GM12801 (cell line): ENCODE measurements around the gene PPP2R5C.

ENCODE experiments used
- TF ChIP-seq, protein P1 (sequence below): IDR thresholded peaks from one replicate; pipeline ENCODE4 v1.5.1; 2011; ENCODE audit warnings: control low read depth; ENCODE audit not compliant: insufficient read length; ENCODE audit errors: extremely low read depth

PPP2R5C gene

DNA sequence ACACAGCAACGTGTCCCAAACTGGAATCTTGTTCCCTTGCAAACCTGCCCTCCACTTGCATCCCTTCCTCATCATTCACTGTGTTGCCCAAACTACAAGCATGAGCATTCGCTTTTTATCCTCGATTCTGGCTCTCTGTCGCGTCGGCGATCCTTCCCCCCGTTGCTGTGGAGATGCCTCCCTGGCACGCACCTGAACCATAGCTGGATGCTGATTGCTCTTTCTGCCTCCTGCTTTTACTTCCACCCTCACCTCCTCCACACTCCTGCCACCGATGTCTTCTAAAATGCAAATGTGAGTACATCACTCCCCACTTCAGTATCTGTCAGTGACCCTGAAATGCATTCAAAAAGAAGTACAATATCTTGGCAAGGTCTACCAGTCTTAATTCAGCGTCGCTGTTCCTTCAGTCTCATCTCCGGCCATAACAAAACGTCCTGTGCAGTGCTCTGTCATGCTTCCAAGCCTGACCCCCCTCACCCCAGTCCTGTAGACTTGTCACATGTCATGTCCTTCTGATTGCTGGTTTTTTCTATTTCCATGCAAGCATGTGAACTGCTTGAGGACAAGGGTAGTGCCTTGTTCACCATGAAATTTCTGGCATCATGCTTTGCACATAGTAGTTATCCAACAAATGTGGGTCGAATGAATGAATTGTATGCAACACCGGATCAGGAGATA is 2.5 kb upstream of the PPP2R5C start:
- TF ChIP-seq, protein P1, sequence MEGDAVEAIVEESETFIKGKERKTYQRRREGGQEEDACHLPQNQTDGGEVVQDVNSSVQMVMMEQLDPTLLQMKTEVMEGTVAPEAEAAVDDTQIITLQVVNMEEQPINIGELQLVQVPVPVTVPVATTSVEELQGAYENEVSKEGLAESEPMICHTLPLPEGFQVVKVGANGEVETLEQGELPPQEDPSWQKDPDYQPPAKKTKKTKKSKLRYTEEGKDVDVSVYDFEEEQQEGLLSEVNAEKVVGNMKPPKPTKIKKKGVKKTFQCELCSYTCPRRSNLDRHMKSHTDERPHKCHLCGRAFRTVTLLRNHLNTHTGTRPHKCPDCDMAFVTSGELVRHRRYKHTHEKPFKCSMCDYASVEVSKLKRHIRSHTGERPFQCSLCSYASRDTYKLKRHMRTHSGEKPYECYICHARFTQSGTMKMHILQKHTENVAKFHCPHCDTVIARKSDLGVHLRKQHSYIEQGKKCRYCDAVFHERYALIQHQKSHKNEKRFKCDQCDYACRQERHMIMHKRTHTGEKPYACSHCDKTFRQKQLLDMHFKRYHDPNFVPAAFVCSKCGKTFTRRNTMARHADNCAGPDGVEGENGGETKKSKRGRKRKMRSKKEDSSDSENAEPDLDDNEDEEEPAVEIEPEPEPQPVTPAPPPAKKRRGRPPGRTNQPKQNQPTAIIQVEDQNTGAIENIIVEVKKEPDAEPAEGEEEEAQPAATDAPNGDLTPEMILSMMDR, result no peak

DNA sequence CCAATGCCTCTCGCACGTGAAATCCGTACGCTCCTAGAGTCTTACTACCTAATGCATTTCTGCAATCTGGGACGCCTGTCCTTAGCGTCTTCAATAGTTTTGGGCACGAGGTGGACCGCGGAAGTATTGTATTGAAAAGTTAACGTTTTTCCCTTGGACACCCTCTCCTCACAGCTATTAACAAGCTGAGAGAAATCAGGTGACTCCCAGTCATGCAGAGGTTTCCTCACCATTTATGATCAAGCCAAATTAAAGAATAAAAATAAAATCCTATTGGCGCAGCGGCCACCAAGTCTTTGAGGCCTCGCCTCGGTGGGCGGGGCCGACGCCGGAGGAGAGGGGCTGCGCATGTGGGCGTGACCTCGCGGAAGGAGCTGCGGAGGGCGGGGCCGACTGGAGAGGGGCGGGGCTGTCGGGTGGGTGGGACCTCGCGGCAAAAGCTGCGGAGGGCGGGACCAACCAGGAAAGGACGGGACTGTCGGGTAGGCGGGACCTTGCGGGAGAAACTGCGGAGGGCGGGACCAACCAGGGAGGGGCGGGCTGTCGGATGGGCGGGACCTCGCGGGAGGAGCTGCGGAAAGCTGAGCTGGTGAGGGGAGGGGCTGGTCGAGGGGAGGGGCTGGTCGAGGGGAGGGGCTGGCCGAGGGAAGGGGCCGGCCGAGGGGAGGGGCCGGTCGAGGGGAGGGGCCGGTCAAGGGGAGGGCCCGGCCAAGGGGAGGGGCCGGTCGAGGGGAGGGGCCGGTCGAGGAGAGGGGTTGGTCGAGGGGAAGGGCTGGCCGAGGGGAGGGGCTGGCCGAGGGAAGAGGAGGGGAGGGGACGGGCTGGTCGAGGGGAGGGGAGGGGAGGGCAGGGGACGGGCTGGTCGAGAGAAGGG is 1.1 kb upstream of the PPP2R5C start:
- TF ChIP-seq, protein P1, result no peak

DNA sequence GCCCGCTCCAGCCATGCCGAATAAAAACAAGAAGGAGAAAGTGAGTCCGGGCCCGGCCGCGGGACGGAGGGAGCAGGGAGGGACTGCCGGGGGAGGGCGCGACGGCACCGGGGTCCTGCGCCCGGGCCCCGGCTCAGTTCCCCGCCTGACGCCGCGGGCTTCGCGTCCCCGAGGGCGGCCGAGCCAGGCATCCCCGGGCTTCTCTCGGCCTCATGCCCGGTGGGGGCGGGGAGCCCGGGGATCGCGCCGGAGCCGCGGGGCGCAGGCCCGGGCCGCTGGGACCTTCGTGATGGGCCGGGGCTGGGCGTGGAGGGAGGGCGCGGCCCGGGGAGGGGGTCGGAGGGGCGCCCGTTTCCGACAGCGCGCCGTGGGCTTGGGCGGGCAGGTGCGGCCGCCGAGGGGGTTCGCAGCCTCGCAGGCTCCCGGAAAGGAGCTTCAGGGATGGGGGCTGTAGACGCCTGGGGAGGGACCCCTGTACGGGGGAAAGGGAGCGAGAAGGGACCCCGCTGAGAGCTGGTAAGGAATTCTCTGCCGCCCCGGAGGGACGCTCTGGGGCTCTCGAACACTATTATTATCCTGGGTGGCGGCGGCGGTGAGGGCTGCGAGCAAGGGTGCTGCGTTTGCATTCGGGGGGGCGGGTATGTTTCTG is 496 bp downstream of the PPP2R5C start:
- TF ChIP-seq, protein P1, result no peak

DNA sequence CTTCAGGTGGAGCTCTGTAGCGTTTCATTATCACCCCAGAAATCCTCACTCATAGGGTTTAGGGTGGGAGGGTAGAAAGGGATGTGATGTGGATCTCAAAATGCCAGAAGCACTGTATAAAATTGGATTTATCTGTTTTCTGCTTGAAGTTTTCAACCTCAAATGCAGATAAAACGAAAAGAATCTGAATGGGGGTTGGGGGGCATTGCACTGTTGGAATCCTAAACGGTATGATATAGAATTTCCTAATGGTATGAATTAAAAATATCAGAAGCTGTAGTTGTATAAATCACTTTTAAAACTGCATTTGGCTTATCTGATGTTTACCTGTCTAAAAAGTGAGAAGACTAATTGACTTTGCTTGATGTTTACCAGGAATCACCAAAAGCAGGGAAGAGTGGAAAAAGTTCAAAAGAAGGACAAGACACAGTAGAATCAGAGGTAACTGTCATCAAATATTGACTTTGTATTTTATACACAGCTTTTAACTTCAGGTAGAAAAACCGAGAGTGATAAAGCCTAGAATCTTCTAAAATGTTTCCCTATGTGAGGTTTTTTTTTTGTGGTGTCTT is 1.1 kb downstream of the PPP2R5C start:
- TF ChIP-seq, protein P1, result no peak

DNA sequence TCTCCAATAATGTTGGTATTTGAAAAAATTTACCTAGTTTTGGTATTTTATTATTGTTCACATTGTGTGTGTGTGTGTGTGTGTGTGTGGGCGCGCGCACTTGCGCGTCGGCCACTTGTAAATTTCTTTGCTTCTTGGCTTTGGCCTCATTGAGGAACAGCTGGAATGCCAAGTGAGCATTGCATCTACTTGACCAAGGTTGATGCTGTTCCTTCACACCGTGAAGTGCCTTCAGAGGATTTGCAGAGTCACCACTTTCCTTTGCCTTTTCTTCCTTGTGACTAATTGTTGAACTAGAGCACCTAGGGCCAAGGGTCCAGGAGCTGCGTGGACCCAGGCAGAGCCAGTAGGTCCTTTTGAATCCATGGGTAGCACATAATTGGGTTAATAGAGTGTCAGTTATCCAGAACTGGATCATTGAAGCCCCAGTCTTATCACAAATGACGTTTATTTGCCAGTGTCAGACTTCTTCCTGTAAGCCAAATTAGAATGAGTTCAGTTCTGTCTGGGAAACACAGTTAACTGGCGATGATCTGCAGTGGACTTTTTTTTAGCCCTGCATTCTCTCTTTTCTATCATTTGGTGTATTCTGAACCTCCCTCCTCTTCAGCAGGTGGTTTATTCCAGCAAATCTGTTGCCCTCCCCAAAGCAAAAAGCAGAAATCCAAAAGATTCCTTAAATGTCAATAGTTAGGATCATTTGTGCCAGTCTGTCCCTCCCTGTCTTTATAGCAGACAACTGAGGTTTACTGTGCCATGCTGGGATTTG is 2.6 kb downstream of the PPP2R5C start:
- TF ChIP-seq, protein P1, result no peak

DNA sequence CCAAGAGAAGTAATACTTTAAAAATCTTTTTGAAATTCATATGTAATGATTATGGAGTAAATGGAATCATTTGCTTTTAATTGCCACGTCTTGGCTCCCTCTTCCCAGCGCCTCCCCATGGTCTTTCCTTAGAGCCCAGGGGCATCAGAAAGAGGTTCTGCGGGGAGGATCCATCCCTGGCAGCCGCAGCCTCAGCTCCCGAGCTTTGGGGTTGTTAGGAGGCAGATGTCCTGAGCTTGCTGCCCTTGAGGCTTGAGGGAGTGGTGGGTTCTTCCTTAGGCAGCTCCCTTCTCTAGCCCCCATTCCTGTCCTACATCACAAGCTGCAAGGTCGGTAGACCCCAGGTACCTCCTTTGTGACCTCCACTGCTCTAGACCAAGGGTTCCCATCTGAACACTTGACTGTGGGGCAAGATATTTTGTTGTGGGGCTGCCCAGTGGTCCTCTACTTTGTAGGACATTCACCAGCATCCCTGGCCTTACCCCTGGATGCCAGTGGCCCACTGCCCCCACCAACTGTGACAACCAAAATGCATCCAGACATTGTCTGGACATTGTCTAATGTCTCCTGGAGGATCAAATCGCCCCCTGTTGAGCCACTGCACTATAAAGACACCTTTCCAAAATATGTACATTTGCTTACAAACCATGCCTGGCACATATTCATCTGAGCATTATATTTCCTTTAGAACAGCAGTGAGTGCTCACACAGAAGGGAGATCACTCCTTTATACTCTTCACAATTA is 6.3 kb downstream of the PPP2R5C start:
- TF ChIP-seq, protein P1, result no peak
